ENCODE measurements around the gene THSD7A. TPM values are rescaled to one million over a fixed set of nuclear protein-coding genes. Genes with fewer than 3 reads are reported as not detected.

THSD7A gene
- total RNA-seq, 2 experiments from 2014 or later = not detected

DNA sequence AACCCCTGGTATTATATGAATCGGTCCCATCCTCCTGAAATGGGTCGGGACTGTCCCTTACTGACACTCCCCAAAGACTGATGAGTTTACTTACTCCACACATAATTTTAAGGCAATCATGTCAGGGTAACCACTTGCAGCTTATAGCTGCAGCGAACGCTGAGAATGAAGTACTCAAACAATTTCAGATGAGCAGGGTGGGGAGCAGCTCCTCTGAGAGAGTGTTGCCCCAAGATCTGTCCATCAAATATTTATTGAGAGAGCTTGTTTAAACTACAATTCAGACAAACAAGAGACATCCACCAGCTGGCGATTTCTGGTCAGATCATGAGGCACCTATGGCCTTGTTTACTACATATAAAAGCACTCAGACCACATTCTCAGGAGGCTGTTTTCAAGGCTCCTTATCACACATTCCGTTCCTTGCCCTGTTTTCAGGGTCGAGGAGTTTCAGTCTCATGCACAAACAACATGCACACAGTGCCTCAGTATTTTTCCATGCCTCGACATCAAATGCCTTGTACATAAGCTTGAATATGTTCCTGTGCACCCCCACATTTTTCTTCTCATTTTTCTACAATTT lies 80.1 kb downstream of the THSD7A start:
- POLR2A ChIA-PET = no interaction called here
- DNase-seq (no peak), ATAC-seq (ENCODE audit: low read depth) (no peak)
- Mint-ChIP-seq H3K9me3 (no peaks in the 10 kb centered on the region), H3K36me3 (no peaks in the 10 kb centered on the region), H3K4me1 (no peaks in the 10 kb centered on the region), H3K27ac (no peak overlapping the region), H3K27me3 (no peaks in the 10 kb centered on the region), H3K4me3 (no peak overlapping the region)

DNA sequence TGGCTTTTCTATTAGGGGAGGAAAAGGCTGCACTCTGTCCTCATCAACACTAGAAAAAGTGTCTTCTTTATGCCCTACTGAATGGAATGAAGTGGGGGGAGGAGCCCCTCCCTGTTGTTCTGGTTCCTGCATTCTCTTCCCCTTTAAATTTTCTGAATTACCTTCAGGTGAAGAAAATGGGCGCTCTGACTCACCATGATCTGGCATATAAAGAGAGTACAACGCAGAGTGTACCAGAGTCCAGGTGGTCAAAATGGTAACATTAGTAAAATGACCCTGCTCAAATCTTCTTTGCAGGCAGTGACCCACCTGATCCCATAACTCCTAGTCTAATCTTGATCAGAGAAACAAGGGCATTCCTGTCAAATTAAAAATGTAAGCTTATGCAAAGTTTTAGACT lies 80.7 kb downstream of the THSD7A start:
- H3K27me3 Mint-ChIP-seq = no peaks in the 10 kb centered on the region
- no peak overlapping the region for H3K27ac Mint-ChIP-seq
- POLR2A ChIA-PET = no interaction called here
- H3K4me1 Mint-ChIP-seq = no peaks in the 10 kb centered on the region
- no peak overlapping the region for H3K4me3 Mint-ChIP-seq
- DNase-seq (no peak), ATAC-seq (ENCODE audit: low read depth) (no peak)
- no peaks in the 10 kb centered on the region for H3K9me3 Mint-ChIP-seq
- H3K36me3 Mint-ChIP-seq = no peaks in the 10 kb centered on the region

DNA sequence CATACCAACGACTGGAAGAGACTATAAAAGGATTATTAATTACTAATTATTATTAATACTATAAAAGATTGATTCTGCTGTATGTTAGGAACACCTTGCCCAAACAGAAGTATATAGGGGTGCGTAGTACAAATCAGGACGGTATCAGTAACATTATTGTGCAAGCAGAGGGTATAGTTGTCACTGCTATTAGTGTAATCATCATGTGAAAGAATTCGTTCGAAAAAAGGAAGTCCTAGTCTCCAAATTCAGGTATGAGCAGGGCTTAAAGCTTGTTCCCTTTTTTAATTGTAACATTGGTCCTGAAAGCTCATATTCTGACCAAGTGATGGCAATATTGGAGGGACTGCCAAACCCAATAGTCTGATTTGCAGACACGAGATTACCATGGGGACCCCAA lies 81.8 kb downstream of the THSD7A start:
- H3K27ac Mint-ChIP-seq = no peak overlapping the region
- POLR2A ChIA-PET = no interaction called here
- ATAC-seq (ENCODE audit: low read depth) (no peak), DNase-seq (no peak)
- no peaks in the 10 kb centered on the region for H3K36me3 Mint-ChIP-seq
- H3K4me1 Mint-ChIP-seq = no peaks in the 10 kb centered on the region
- H3K27me3 Mint-ChIP-seq = no peaks in the 10 kb centered on the region
- peaks cover 2% of the 10 kb centered on the region for H3K9me3 Mint-ChIP-seq
- H3K4me3 Mint-ChIP-seq = no peak overlapping the region

DNA sequence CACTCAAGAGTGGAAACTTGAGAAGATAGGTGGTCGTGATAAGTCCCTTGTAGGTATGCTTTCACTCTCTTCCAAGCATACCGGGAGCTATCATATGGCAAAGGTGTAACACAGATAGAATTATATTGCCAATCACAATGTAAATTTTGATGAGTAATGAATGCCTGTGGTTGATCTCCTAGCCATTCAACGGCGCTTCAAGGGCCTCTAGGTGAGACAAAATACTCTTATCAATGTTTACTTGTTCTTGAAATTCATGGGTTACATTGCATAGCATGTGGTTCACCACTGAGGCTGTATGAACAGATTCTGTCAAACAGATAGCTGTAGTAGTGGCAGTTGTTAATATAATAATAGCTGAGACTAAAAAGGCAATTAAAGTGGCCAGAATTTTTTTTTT lies 82.4 kb downstream of the THSD7A start:
- POLR2A ChIA-PET = no interaction called here
- ATAC-seq (ENCODE audit: low read depth) (no peak), DNase-seq (no peak)
- H3K9me3 Mint-ChIP-seq = peaks cover 2% of the 10 kb centered on the region
- no peak overlapping the region for H3K4me3 Mint-ChIP-seq
- no peaks in the 10 kb centered on the region for H3K27me3 Mint-ChIP-seq
- no peaks in the 10 kb centered on the region for H3K4me1 Mint-ChIP-seq
- no peaks in the 10 kb centered on the region for H3K36me3 Mint-ChIP-seq
- no peak overlapping the region for H3K27ac Mint-ChIP-seq

DNA sequence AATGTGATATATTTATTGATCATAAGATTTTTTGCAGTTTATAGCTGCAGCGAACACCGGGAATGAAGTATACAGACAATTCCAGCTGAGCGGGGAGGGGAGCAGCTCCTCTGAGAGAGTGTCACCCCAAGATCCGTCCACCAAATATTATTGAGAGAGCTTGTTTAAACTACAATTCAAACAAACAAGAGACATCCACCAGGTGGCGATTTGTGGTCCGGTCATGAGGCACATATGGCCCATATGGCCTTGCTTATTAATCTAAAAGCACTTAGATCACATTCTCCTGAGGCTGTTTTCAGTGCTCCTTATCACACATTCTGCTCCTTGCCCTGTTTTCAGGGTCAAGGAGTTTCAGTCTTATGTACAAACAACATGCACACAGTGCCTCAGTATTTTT lies 83.1 kb downstream of the THSD7A start:
- Mint-ChIP-seq H3K27ac (no peak overlapping the region), H3K4me3 (no peak overlapping the region), H3K9me3 (peaks cover 2% of the 10 kb centered on the region), H3K36me3 (no peaks in the 10 kb centered on the region), H3K27me3 (no peaks in the 10 kb centered on the region), H3K4me1 (no peaks in the 10 kb centered on the region)
- POLR2A ChIA-PET = no interaction called here
- ATAC-seq (ENCODE audit: low read depth) = no peak
- no peak for DNase-seq

DNA sequence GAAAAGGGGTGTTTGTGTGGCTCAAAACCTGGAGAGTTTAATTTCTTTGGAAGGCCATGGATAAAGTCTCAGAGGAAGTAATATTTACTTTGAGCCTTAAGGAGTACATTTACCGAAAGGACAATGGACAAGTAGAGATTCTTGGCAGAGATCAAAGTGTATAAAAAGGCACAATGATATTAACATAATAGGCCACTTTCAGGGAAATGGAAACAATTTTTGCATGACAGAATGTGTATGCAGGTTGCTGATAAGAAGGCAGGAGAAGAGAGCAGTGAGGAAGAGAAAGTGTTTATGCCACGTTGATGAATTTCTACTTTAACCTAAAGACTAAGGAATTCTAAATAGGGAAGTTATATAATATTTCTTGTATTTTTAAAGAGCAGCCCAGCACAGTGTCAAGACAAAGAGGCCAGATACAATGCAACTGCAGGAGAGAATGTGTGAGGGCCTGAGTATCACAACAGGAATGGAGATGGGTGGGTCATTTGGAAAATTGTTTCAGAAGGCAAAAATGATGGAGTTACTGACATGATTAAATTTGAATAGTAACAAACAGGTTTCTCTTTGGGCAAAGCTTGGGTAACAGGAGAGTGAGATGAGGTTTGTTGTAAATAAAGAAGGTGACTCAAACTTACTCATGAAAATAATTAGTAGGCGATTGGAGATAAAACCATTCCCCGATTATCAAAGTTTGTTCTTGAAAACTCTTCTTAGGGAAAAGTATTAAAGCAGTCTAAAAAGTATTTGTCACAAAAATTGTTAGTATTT lies 84.1 kb downstream of the THSD7A start:
- no peaks in the 10 kb centered on the region for H3K27me3 Mint-ChIP-seq
- no peak overlapping the region for H3K27ac Mint-ChIP-seq
- no peak for DNase-seq

DNA sequence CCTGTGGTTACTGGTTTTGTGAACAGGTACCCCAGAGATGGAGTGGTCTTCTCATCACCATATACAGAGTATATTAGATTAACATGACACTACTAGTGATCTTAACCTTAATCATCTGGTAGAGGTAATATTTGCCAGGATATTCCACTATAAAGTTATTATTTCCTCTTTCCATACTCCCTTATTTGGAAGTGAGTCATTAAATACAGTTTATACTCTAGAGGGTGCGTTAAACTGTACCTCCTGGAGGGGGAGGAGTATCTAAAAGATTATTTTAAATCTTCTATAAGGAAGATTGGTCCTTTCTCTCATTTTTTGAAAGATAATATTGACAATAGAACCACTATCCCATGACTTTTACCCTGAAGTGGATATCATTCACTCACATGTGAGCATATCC lies 85.4 kb downstream of the THSD7A start:
- H3K27ac Mint-ChIP-seq = no peak overlapping the region
- POLR2A ChIA-PET = no interaction called here
- peaks cover 2% of the 10 kb centered on the region for H3K9me3 Mint-ChIP-seq
- no peaks in the 10 kb centered on the region for H3K27me3 Mint-ChIP-seq
- H3K4me1 Mint-ChIP-seq = no peaks in the 10 kb centered on the region
- DNase-seq (no peak), ATAC-seq (ENCODE audit: low read depth) (no peak)
- H3K36me3 Mint-ChIP-seq = no peaks in the 10 kb centered on the region
- no peak overlapping the region for H3K4me3 Mint-ChIP-seq

More for the DNA sequence above, 84.1 kb downstream of the THSD7A start:
- Mint-ChIP-seq H3K36me3 (no peaks in the 10 kb centered on the region), H3K4me3 (no peak overlapping the region), H3K9me3 (peaks cover 2% of the 10 kb centered on the region), H3K4me1 (no peaks in the 10 kb centered on the region)
- ATAC-seq (ENCODE audit: low read depth) = no peak
- POLR2A ChIA-PET = no interaction called here

DNA sequence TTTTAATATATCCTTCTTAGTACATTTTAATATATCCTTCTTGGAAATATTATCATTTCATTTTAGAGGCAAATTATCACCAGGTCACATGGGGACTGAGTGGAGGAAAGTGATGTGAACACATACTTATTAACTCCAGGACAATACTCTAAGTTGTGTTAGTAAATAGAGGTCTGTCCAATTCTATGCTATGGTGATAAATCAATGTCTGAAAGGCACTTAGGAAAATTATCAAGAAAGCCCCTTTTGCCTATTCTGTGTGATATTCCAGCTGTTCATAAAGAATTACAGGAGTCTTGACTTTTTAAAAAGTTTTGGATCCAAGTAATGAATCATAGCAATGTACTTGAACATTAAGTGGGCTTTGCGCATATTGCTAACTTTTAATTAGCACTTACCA lies 88.5 kb downstream of the THSD7A start:
- Mint-ChIP-seq H3K27me3 (no peaks in the 10 kb centered on the region), H3K9me3 (peaks cover 2% of the 10 kb centered on the region), H3K36me3 (no peaks in the 10 kb centered on the region), H3K4me3 (no peak overlapping the region), H3K27ac (no peak overlapping the region), H3K4me1 (no peaks in the 10 kb centered on the region)
- DNase-seq (no peak), ATAC-seq (ENCODE audit: low read depth) (no peak)
- POLR2A ChIA-PET = no interaction called here

DNA sequence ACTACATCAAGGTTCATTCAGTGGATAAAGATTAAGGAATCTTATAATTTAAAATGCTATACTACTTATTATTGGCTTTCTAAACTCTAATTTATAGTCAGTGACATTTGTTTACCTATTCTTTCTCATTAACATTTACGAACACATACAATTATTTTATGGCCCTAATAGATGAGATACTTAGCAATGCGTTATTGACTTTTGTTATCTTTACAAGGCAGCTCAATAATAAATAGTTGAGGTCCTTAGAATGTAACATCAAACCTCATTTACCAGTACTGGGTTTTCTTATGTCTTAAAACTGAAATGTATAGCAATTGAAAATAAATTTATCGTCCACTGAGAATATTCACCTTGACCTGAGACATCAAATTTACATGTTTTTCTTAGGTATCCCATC lies 89.0 kb downstream of the THSD7A start:
- Mint-ChIP-seq H3K4me1 (no peaks in the 10 kb centered on the region), H3K4me3 (no peak overlapping the region), H3K9me3 (peaks cover 2% of the 10 kb centered on the region), H3K27me3 (no peaks in the 10 kb centered on the region), H3K36me3 (no peaks in the 10 kb centered on the region), H3K27ac (no peak overlapping the region)
- DNase-seq (no peak), ATAC-seq (ENCODE audit: low read depth) (no peak)
- POLR2A ChIA-PET = no interaction called here

DNA sequence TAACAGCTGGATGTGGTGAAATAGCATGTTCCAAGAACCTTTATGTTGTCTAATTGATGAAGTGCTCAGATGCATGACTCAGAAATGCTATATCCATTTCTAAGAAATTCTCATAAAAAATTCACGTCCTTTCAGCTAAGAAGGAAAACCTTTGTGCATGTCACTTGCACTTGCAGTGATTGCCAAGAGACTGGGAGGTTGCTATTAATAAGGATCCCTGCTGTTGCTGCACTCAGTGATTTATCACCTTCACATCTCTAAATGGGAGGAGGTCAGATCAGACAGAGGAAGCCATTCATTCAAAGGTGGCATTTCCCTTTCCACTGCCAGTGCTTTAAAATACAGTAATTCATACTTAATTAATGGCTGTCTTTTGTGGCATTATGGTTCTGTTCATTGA lies 89.5 kb downstream of the THSD7A start:
- Mint-ChIP-seq H3K27me3 (no peaks in the 10 kb centered on the region), H3K27ac (no peak overlapping the region), H3K36me3 (no peaks in the 10 kb centered on the region), H3K4me3 (no peak overlapping the region), H3K9me3 (peaks cover 2% of the 10 kb centered on the region), H3K4me1 (no peaks in the 10 kb centered on the region)
- no peak for DNase-seq
- ATAC-seq (ENCODE audit: low read depth) = no peak
- POLR2A ChIA-PET = no interaction called here

DNA sequence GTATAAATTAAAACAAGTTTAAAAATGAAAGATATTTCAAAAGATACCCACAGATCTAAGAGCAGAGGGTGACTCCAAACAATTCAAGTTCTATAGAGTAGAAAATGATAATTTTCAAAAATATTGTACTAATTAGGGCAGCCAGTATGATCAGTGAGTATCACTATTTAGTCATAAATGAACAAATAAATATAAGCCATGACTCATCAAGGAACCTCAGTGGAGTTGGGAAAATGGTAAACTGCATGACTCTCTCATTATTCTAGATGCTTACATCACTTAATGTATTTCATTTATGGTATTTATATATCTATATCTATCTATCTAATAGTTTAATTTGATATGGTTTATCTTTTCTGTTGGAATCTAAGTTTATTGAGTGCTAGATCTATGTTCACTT lies 94.3 kb downstream of the THSD7A start:
- no peaks in the 10 kb centered on the region for H3K36me3 Mint-ChIP-seq
- H3K4me1 Mint-ChIP-seq = no peaks in the 10 kb centered on the region
- no peak for ATAC-seq (ENCODE audit: low read depth)

DNA sequence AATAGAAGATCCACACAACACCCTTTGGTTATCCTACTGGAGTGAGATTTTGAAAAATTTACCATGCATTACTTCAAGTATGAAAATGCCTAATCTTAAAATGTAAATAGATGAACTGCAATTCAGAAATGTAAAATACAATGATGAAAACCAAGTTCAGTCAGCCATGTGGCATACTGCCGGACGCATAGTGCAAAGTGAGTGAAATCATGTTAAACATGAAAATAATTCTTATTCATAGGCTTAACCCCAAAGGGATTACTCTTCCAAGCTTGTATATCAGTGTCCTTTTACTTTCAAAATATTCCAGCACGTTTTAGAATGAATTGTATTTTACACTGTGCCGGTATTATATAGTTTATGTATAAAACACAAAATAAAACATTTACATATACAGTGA lies 99.8 kb downstream of the THSD7A start:
- no peaks in the 10 kb centered on the region for H3K4me1 Mint-ChIP-seq
- ATAC-seq (ENCODE audit: low read depth) = no peak
- no peak overlapping the region for H3K27ac Mint-ChIP-seq
- no peaks in the 10 kb centered on the region for H3K36me3 Mint-ChIP-seq
- DNase-seq = no peak
- POLR2A ChIA-PET = no interaction called here
- no peaks in the 10 kb centered on the region for H3K9me3 Mint-ChIP-seq
- H3K4me3 Mint-ChIP-seq = no peak overlapping the region
- no peaks in the 10 kb centered on the region for H3K27me3 Mint-ChIP-seq

More for the DNA sequence above, 94.3 kb downstream of the THSD7A start:
- Mint-ChIP-seq H3K9me3 (no peaks in the 10 kb centered on the region), H3K27ac (no peak overlapping the region), H3K27me3 (no peaks in the 10 kb centered on the region), H3K4me3 (no peak overlapping the region)
- DNase-seq = no peak
- POLR2A ChIA-PET = no interaction called here

DNA sequence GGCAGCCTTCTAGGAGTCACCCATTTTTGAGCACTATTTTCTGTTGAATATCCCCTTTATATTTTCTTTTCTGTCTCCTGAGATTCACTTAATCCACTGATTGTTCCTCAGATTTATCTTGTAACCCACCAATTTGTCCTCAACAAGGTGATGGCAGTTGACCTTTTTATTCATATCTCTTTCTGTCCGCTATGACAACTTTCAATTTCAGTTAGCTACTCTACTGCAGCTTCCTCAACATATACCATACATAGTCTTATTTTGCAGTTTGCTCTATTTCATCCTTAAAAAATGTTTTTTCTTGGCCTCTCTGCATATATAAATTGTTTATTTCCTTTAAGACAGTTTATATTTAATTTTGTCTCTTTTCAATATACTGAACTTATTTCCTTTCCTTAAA lies 101.3 kb downstream of the THSD7A start:
- H3K27ac Mint-ChIP-seq = no peak overlapping the region
- DNase-seq (no peak), ATAC-seq (ENCODE audit: low read depth) (no peak)
- H3K36me3 Mint-ChIP-seq = no peaks in the 10 kb centered on the region
- H3K4me1 Mint-ChIP-seq = no peaks in the 10 kb centered on the region
- no peak overlapping the region for H3K4me3 Mint-ChIP-seq
- POLR2A ChIA-PET = no interaction called here
- H3K9me3 Mint-ChIP-seq = no peaks in the 10 kb centered on the region
- no peaks in the 10 kb centered on the region for H3K27me3 Mint-ChIP-seq

DNA sequence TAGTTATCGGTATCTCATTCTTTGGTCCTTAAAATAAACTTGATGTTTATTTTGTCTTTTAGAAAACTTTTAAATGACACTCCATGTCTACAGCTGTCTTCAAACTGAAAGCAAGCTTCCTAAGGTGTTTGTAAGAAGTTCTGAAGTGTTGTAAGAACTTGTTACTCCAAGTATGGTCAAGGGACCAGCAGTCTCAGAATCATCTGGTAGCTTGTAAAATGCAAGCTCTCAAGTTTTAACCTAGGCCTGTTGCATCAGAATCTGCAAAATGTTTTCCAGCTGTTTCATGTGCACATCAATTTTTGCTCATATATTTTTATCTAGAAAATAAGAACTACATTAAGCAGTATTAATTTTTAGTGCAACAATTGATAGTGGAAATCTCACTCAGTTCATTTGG lies 104.1 kb downstream of the THSD7A start:
- H3K36me3 Mint-ChIP-seq = no peaks in the 10 kb centered on the region
- no peaks in the 10 kb centered on the region for H3K4me1 Mint-ChIP-seq
- no peaks in the 10 kb centered on the region for H3K27me3 Mint-ChIP-seq
- no peak for DNase-seq
- H3K27ac Mint-ChIP-seq = no peak overlapping the region
- POLR2A ChIA-PET = no interaction called here
- H3K9me3 Mint-ChIP-seq = no peaks in the 10 kb centered on the region
- no peak overlapping the region for H3K4me3 Mint-ChIP-seq
- ATAC-seq (ENCODE audit: low read depth) = no peak

DNA sequence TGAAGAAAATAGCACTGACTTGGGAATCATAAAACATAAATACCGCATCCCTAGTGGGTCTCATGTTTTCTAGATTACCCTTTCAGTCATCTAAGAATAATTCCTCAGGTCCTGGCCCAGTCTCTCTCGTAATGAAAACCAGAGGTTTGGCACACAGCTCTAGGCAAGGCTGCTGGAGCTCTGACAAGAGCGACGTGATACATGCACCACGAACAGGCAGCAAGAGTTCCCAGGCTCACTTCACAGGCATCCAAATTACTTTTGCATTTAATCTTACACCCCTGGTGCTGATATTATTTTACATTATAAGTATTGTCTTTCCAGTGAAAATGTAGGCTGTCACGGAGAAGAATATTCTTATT lies 105.2 kb downstream of the THSD7A start:
- no peak overlapping the region for H3K27ac Mint-ChIP-seq
- no peaks in the 10 kb centered on the region for H3K27me3 Mint-ChIP-seq
- H3K36me3 Mint-ChIP-seq = no peaks in the 10 kb centered on the region
- DNase-seq = no peak
- H3K4me1 Mint-ChIP-seq = no peaks in the 10 kb centered on the region
- no peak overlapping the region for H3K4me3 Mint-ChIP-seq
- no peak for ATAC-seq (ENCODE audit: low read depth)
- POLR2A ChIA-PET = no interaction called here
- no peaks in the 10 kb centered on the region for H3K9me3 Mint-ChIP-seq

Data from activated naive CD8-positive, alpha-beta T cell treated with anti-CD3 and anti-CD28 coated beads, Interleukin-2, amount 10 ng/mL, durations not matched to agents 7 days and 5 days (primary cell).